BLaER1 treated with 17β-estradiol and CSF1 and Interleukin-3, amounts not matched to agents 10 nM and 100 nM (cell line): ENCODE measurements around the gene PRG3.

Experiments used
- H3K27ac ChIP-seq, 11 experiments: shearing (Covaris generic); formaldehyde crosslinking; 2 replicates each; pipeline ENCODE4 v1.8.1; 2022
- H3K27me3 ChIP-seq, 11 experiments: shearing (Covaris generic); formaldehyde crosslinking; 2 replicates each; pipeline ENCODE4 v1.8.1; 2022
- H3K36me3 ChIP-seq, 11 experiments: shearing (Covaris generic); formaldehyde crosslinking; 2 replicates each; pipeline ENCODE4 v1.8.1; 2022
- H3K4me1 ChIP-seq, 10 experiments: shearing (Covaris generic); formaldehyde crosslinking; 2 replicates each; pipeline ENCODE4 v1.8.1; 2022
- H3K4me2 ChIP-seq, 11 experiments: shearing (Covaris generic); formaldehyde crosslinking; 2 replicates each; pipeline ENCODE4 v1.8.1; 2022
- H3K4me3 ChIP-seq, 10 experiments: shearing (Covaris generic); formaldehyde crosslinking; 2 replicates each; pipeline ENCODE4 v1.8.1; 2022
- H3K9ac ChIP-seq, 11 experiments: shearing (Covaris generic); formaldehyde crosslinking; 2 replicates each; pipeline ENCODE4 v1.8.1; 2022
- H3K9me3 ChIP-seq, 11 experiments: shearing (Covaris generic); formaldehyde crosslinking; replicated peaks in 1 of 11; 2 replicates each; pipeline ENCODE4 v1.8.1; 2022
- H4K20me1 ChIP-seq, 11 experiments: shearing (Covaris generic); formaldehyde crosslinking; 2 replicates each; pipeline ENCODE4 v1.8.1; 2022
- Cebpa-rat ChIP-seq, 11 experiments: shearing (Covaris generic); IDR thresholded peaks; 2 replicates each; pipeline ENCODE4 v1.8.1; 2022

The PRG3 gene, protein sequence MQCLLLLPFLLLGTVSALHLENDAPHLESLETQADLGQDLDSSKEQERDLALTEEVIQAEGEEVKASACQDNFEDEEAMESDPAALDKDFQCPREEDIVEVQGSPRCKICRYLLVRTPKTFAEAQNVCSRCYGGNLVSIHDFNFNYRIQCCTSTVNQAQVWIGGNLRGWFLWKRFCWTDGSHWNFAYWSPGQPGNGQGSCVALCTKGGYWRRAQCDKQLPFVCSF

GRCh38 chr11:57380975-57381374 lies at the start of gene PRG3:
Gene PRG3, minus strand, starts transcription at chr11:57381150. Its CDS starts 442 bp downstream, at chr11:57380708.
- Histone ChIP-seq H3K9me3 (no peaks in the 10 kb centered on the region), H3K4me3 (no peak within 1 kb of the TSS), H3K36me3 (no peaks in the 10 kb centered on the region), H3K27me3 (no peaks in the 10 kb centered on the region), H3K4me1 (peaks cover 0 to under 1% (median under 1%) of the 10 kb centered on the region in 10 experiments; a peak in 7 of 20 replicates), H3K4me2 (no peak within 1 kb of the TSS), H3K27ac (no peak within 1 kb of the TSS), H4K20me1 (peaks cover 0 to 3% (median 0%) of the 10 kb centered on the region in 11 experiments; a peak in 1 of 22 replicates), H3K9ac (no peak within 1 kb of the TSS)
- TF ChIP-seq Cebpa-rat (IDR thresholded peaks at IDR 0.05): no peak

DNA sequence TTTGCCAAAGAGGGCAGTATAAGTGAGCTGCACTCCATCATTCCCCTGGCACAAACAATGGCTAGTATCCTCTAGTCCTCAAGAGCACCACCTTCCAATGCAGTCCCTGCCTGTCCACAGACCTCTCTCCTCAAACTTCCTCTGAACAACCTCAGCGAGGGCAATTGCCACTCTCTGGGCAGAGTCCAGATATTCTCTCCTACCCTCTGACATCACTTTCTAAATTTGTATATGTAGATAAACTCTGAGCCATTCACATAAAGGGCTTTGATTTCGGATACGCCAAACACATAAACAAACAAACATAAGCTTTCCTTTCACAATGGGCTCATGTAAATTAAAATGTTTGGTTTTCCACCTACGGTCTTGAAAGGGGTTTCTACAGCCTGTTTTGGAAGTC lies 49.0 kb upstream of the PRG3 start:
- Histone ChIP-seq H4K20me1 (no peaks in the 10 kb centered on the region), H3K27ac (no peak overlapping the region), H3K4me2 (peak overlapping the region in 1 of 11 experiments; percentile 78; a peak in 2 of 22 replicates), H3K4me1 (peaks cover 30 to 81% (median 57%) of the 10 kb centered on the region in 10 experiments), H3K36me3 (peaks cover 3 to 12% (median 10%) of the 10 kb centered on the region in 11 experiments; a peak in 16 of 22 replicates), H3K27me3 (no peaks in the 10 kb centered on the region), H3K9ac (no peak overlapping the region), H3K4me3 (no peak overlapping the region), H3K9me3 (no peaks in the 10 kb centered on the region)
- no peak for TF ChIP-seq Cebpa-rat (IDR thresholded peaks at IDR 0.05)

DNA sequence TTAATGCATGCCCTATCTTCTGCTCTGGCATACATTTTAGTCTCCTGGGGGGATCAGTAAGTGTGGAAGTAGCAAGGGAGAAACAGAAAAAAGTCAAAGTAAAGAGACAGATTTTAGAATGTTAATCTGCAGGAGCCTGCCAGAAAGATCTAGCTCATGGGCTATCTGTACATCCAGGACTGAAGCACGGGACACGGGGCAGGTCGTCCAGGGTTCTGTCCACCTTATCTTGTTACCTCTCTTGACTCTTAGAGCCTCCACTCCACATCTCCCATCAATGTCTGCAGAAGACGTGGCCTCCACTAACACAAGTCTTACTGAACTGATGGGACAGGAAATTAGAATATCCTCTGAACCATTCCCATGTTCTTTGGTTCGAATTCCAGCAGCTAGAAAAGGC lies 47.7 kb upstream of the PRG3 start:
- Histone ChIP-seq H4K20me1 (peaks cover 0 to 11% (median 10%) of the 10 kb centered on the region in 11 experiments; a peak in 19 of 22 replicates), H3K9me3 (no peaks in the 10 kb centered on the region), H3K36me3 (peaks cover 10 to 22% (median 19%) of the 10 kb centered on the region in 11 experiments), H3K4me1 (peaks cover 41 to 81% (median 56%) of the 10 kb centered on the region in 10 experiments), H3K4me3 (no peak overlapping the region), H3K27me3 (no peaks in the 10 kb centered on the region), H3K27ac (no peak overlapping the region), H3K4me2 (no peak overlapping the region), H3K9ac (no peak overlapping the region)
- TF ChIP-seq Cebpa-rat (IDR thresholded peaks at IDR 0.05): no peak

DNA sequence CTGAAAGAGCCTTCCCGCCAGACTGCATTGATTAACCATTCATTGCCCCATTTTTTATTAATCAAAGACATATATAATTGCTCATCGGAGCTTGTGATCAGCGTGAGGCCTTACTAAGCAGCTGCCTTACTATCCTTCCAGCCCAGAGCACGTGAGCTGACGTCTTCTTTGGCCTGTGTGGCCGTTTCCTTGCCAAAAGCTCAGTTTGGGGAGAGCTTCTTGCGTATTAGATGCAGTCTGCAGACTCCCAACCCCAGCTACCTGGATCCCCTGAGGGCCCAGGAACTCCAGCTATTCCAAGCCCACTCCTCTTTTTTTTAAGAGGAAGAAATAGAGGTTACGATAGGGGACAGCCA lies 46.8 kb upstream of the PRG3 start:
- no peaks in the 10 kb centered on the region for H3K27me3 ChIP-seq
- peak overlapping the region in 9 of 11 experiments; percentile 93 to 98 (median 96); a peak in 16 of 22 replicates for H3K9ac ChIP-seq
- H3K4me1 ChIP-seq: peaks cover 44 to 81% (median 56%) of the 10 kb centered on the region in 10 experiments
- H3K27ac ChIP-seq: peak overlapping the region in 10 of 11 experiments; percentile 88 to 98 (median 97); a peak in 20 of 22 replicates
- H4K20me1 ChIP-seq: peaks cover 0 to 20% (median 19%) of the 10 kb centered on the region in 11 experiments; a peak in 19 of 22 replicates
- H3K4me2 ChIP-seq: peak overlapping the region; percentile 89 to 99 (median 98)
- TF ChIP-seq Cebpa-rat (IDR thresholded peaks at IDR 0.05): no peak
- H3K4me3 ChIP-seq: peak overlapping the region in 4 of 10 experiments; percentile 79 to 87 (median 86); a peak in 7 of 20 replicates
- peaks cover 19 to 31% (median 28%) of the 10 kb centered on the region in 11 experiments for H3K36me3 ChIP-seq
- no peaks in the 10 kb centered on the region for H3K9me3 ChIP-seq

DNA sequence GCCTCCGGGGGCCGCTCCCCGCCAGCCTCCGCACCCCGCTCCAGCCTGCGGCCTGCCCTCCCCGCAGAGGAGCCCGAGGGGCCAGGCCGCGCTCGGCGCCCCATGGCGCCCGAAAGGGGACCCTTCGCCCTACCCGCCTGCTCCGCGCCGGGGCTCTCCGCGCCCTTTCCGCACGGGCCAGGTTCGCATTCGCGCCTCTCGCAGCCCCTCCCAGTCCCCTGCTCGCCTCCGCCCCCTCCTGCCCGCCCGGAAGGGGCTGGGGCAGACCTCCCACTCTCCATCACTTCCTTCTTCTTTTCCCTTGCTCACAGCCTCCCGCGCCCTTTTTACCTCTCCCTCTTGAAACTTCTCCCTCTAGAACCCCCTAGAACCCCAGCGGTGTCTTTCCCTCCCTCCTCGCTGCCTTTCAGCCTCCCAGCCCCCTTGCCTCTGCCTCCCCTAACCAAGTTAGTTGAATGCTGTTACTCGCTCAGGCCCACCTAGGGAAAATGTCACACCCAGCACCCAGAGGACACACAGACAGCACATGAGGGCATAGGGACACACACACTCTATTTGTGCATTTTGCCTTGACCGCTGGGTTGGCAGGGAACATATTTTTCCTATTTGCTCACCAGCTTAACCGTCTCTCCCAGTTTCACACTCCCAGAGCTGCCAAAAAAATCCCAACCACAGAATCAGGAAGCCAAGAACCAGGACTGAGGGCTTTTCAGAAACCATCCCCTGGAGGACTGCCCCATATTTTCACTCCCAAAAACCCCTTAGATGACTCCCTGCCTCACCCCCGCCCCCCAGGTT lies 46.2 kb upstream of the PRG3 start, which contains the start of gene SLC43A3:
Gene SLC43A3 (minus strand): TSS at position 193 of the 798 bp plus-strand sequence. CDS start 949 bp downstream, outside the sequence.
- H3K27me3 ChIP-seq: no peaks in the 10 kb centered on the region
- H3K9me3 ChIP-seq: no peaks in the 10 kb centered on the region
- peak within 1 kb of the TSS; percentile 69 to 90 (median 82) for H3K4me3 ChIP-seq
- H3K4me1 ChIP-seq: peaks cover 44 to 81% (median 56%) of the 10 kb centered on the region in 10 experiments
- no peak for TF ChIP-seq Cebpa-rat (IDR thresholded peaks at IDR 0.05)
- peak within 1 kb of the TSS; percentile 88 to 98 (median 96) for H3K9ac ChIP-seq
- H3K4me2 ChIP-seq: peak within 1 kb of the TSS; percentile 89 to 99 (median 98)
- peak within 1 kb of the TSS; percentile 88 to 98 (median 97) for H3K27ac ChIP-seq
- peaks cover 25 to 37% (median 34%) of the 10 kb centered on the region in 11 experiments for H3K36me3 ChIP-seq
- peaks cover 0 to 26% (median 24%) of the 10 kb centered on the region in 11 experiments; a peak in 19 of 22 replicates for H4K20me1 ChIP-seq

GRCh38 chr11:57426439-57426928 lies 45.5 kb upstream of the PRG3 start:
- H3K4me1 ChIP-seq: peaks cover 49 to 81% (median 56%) of the 10 kb centered on the region in 10 experiments

GRCh38 chr11:57425565-57426438 lies 44.9 kb upstream of the PRG3 start:
- H3K9ac ChIP-seq: peak overlapping the region; percentile 88 to 98 (median 96)
- H3K4me2 ChIP-seq: peak overlapping the region; percentile 89 to 99 (median 98)
- peaks cover 49 to 81% (median 62%) of the 10 kb centered on the region in 10 experiments for H3K4me1 ChIP-seq
- peaks cover 6 to 39% (median 37%) of the 10 kb centered on the region in 11 experiments; a peak in 20 of 22 replicates for H4K20me1 ChIP-seq
- peaks cover 38 to 50% (median 47%) of the 10 kb centered on the region in 11 experiments for H3K36me3 ChIP-seq
- TF ChIP-seq Cebpa-rat (IDR thresholded peaks at IDR 0.05): no peak
- no peaks in the 10 kb centered on the region for H3K27me3 ChIP-seq
- peak overlapping the region; percentile 88 to 98 (median 97) for H3K27ac ChIP-seq
- H3K4me3 ChIP-seq: peak overlapping the region; percentile 69 to 90 (median 82)
- H3K9me3 ChIP-seq: no peaks in the 10 kb centered on the region

More at GRCh38 chr11:57426439-57426928, 45.5 kb upstream of the PRG3 start:
- H3K27me3 ChIP-seq: no peaks in the 10 kb centered on the region
- no peak for TF ChIP-seq Cebpa-rat (IDR thresholded peaks at IDR 0.05)
- peak overlapping the region; percentile 69 to 90 (median 82) for H3K4me3 ChIP-seq
- H3K9me3 ChIP-seq: no peaks in the 10 kb centered on the region
- H3K36me3 ChIP-seq: peaks cover 32 to 44% (median 41%) of the 10 kb centered on the region in 11 experiments
- H3K4me2 ChIP-seq: peak overlapping the region; percentile 89 to 99 (median 98)
- peaks cover under 1 to 32% (median 31%) of the 10 kb centered on the region in 11 experiments; a peak in 20 of 22 replicates for H4K20me1 ChIP-seq
- H3K9ac ChIP-seq: peak overlapping the region; percentile 88 to 98 (median 96)
- peak overlapping the region; percentile 88 to 98 (median 97) for H3K27ac ChIP-seq
